A673 (cell line): Measurements from ENCODE around the gene TTC33. TPM values are rescaled to one million over a fixed set of nuclear protein-coding genes. Genes with fewer than 3 reads are reported as not detected.

Source experiments
- BruUV-seq: library from RNA; stranded (reverse); fragments of 400-500 nt; replicated peaks from 2 replicates; lab custom pipeline; 2021; lab: Mats Ljungman, UMichigan
- CTCF ChIA-PET: fragments of 300-600 bp; sonication (Branson Sonifier 250); formaldehyde crosslinking; loops from one replicate; lab custom pipeline; 2022; ENCODE audit warnings: antibody characterized with exemption; lab: Charles Lee
- POLR2A ChIA-PET: fragments of 300-600 bp; sonication (Branson Sonifier 250); formaldehyde crosslinking; loops from one replicate; lab custom pipeline; 2022; ENCODE audit warnings: antibody characterized with exemption; ENCODE audit not compliant: low non-redundant PET; lab: Charles Lee
- DNase-seq: peaks from one replicate; pipeline ENCODE4 v3.0.0-alpha.2; 2015; ENCODE audit warnings: low spot score
- H3K27ac ChIP-seq: fragments of 200-600 bp; sonication (generic); 2 replicates; pipeline ENCODE4 v1.5.1; 2016; ENCODE audit warnings: mixed run types, low read depth, mild to moderate bottlenecking, mixed read lengths, antibody characterized with exemption, low read length; ENCODE audit not compliant: poor library complexity, severe bottlenecking
- H3K27me3 ChIP-seq: fragments of 200-600 bp; sonication (generic); replicated peaks from 2 replicates; pipeline ENCODE4 v1.6.1; 2017; ENCODE audit warnings: mixed run types, low read depth, mild to moderate bottlenecking, mixed read lengths, antibody characterized with exemption, low read length; ENCODE audit not compliant: insufficient read depth, poor library complexity
- H3K36me3 ChIP-seq: fragments of 200-600 bp; sonication (generic); 2 replicates; pipeline ENCODE4 v1.6.1; 2016; ENCODE audit warnings: mixed run types, mild to moderate bottlenecking, mixed read lengths, antibody characterized with exemption, low read length; ENCODE audit not compliant: insufficient read depth, poor library complexity, severe bottlenecking
- H3K4me1 ChIP-seq: fragments of 200-600 bp; sonication (generic); 2 replicates; pipeline ENCODE4 v1.6.1; 2017; ENCODE audit warnings: mixed run types, mild to moderate bottlenecking, mixed read lengths, antibody characterized with exemption, low read length; ENCODE audit not compliant: insufficient read depth, poor library complexity, severe bottlenecking
- H3K4me3 ChIP-seq: fragments of 200-600 bp; sonication (generic); 2 replicates; pipeline ENCODE4 v1.5.1; 2016; ENCODE audit warnings: low read depth, mixed run types, mild to moderate bottlenecking, mixed read lengths, low read length; ENCODE audit not compliant: poor library complexity, severe bottlenecking
- H3K9me3 ChIP-seq: fragments of 200-600 bp; sonication (generic); 2 replicates; pipeline ENCODE4 v1.6.1; 2016; ENCODE audit warnings: mixed run types, low read depth, mild to moderate bottlenecking, mixed read lengths, antibody characterized with exemption, low read length; ENCODE audit not compliant: poor library complexity, severe bottlenecking
- CTCF ChIP-seq: fragments of 300-800, 200-600 bp; sonication (generic); conservative IDR thresholded peaks from 2 replicates; pipeline ENCODE4 v1.5.1; 2017; ENCODE audit warnings: low read depth, mild to moderate bottlenecking, antibody characterized with exemption, low read length, moderate library complexity, mixed read lengths
- EZH2 ChIP-seq: fragments of 200-600 bp; sonication (generic); IDR thresholded peaks from 2 replicates; pipeline ENCODE4 v1.6.1; 2017; ENCODE audit warnings: borderline replicate concordance, low read depth, mild to moderate bottlenecking, mixed read lengths, antibody characterized with exemption, low read length; ENCODE audit not compliant: poor library complexity, severe bottlenecking
- intact Hi-C: fragments of 100-400 bp; cut with micrococcal nuclease; formaldehyde crosslinking; loops from one replicate; pipeline ENCODE4 v1.10.0; 2022; ENCODE audit not compliant: unreplicated experiment
- total RNA-seq: library from RNA; stranded (reverse); gene quantifications from 2 replicates; pipeline ENCODE4 v1.2.3, GENCODE V29; 2021

The TTC33 gene
- total RNA-seq, 1 experiment from 2014 or later: 17.0 TPM

GRCh38 chr5:40674661-40675235 is 81.0 kb downstream of the TTC33 start:
- no peaks in the 10 kb centered on the region for H3K9me3 ChIP-seq
- H3K4me1 ChIP-seq: peaks cover 18% of the 10 kb centered on the region
- intact Hi-C loops: no loop called here
- H3K4me3 ChIP-seq: no peak overlapping the region
- no peak for DNase-seq
- POLR2A ChIA-PET: no interaction called here
- TF ChIP-seq EZH2: no peak
- TF ChIP-seq CTCF: no peak
- no peaks in the 10 kb centered on the region for H3K27me3 ChIP-seq
- CTCF ChIA-PET: no interaction called here
- BruUV-seq: no TSS peak
- no peak overlapping the region for H3K27ac ChIP-seq
- no peaks in the 10 kb centered on the region for H3K36me3 ChIP-seq

GRCh38 chr5:40672425-40672824 is 83.3 kb downstream of the TTC33 start:
- no peak for DNase-seq
- TF ChIP-seq CTCF: no peak
- no peak for TF ChIP-seq EZH2
- Histone ChIP-seq H3K27me3 (no peaks in the 10 kb centered on the region), H3K27ac (no peak overlapping the region), H3K4me3 (no peak overlapping the region), H3K36me3 (no peaks in the 10 kb centered on the region), H3K4me1 (peaks cover 8% of the 10 kb centered on the region), H3K9me3 (no peaks in the 10 kb centered on the region)
- ChIA-PET CTCF (no interaction called here), POLR2A (no interaction called here)
- no TSS peak for BruUV-seq
- intact Hi-C loops: no loop called here

- no peak overlapping the region for H3K27ac ChIP-seq
- H3K9me3 ChIP-seq: no peaks in the 10 kb centered on the region
- no peak for DNase-seq
- intact Hi-C loops: no loop called here
- CTCF ChIA-PET: interaction anchor here (0.7 kb wide), 1 partner anchor 22 kb away, joined by 9 read pairs; no protein-coding TSS in a partner anchor
- H3K4me1 ChIP-seq: no peaks in the 10 kb centered on the region
- no peaks in the 10 kb centered on the region for H3K36me3 ChIP-seq
- TF ChIP-seq EZH2 (no peak), CTCF (no peak)
- H3K27me3 ChIP-seq: no peaks in the 10 kb centered on the region
- no peak overlapping the region for H3K4me3 ChIP-seq
- POLR2A ChIA-PET: no interaction called here
- BruUV-seq: no TSS peak
Measured at GRCh38 chr5:40669606-40670390, 86.0 kb downstream of the TTC33 start.
